HG03342 (cell line): ENCODE data around the gene PCA3.
"Not testable (repeated sequence)": the region's sequence is repeated elsewhere in the genome, so short reads cannot be mapped to it uniquely, and the experiment has no call there.

Experiments used
- ATAC-seq: cut with Tn5 transposase; IDR thresholded peaks from one replicate; pipeline ENCODE4 v1.9.1; 2021; ENCODE audit warnings: mild to moderate bottlenecking, moderate library complexity; ENCODE audit not compliant: unreplicated experiment

Gene PCA3

GRCh38 chr9:76764138-76764537, at the start of gene PCA3:
Gene PCA3 (plus strand): TSS chr9:76764438.
- ATAC-seq, result no peak

- ATAC-seq, result no peak
These were observed 48.1 kb upstream of the PCA3 start for GRCh38 chr9:76716085-76716672.

- no peak for ATAC-seq
These were observed 47.1 kb upstream of the PCA3 start for GRCh38 chr9:76717176-76717575.

- no peak for ATAC-seq
These were observed 46.6 kb upstream of the PCA3 start for GRCh38 chr9:76717613-76718012.

GRCh38 chr9:76718166-76718565, 46.1 kb upstream of the PCA3 start:
- no peak for ATAC-seq

GRCh38 chr9:76720245-76720644, 44.0 kb upstream of the PCA3 start:
- ATAC-seq, result no peak

- ATAC-seq, result no peak
These were observed 39.2 kb upstream of the PCA3 start for GRCh38 chr9:76725011-76725546.

GRCh38 chr9:76725885-76726284, 38.4 kb upstream of the PCA3 start:
- no peak for ATAC-seq

GRCh38 chr9:76729116-76729515, 35.1 kb upstream of the PCA3 start:
- ATAC-seq, result no peak

GRCh38 chr9:76729980-76730737, 34.1 kb upstream of the PCA3 start:
- no peak for ATAC-seq

GRCh38 chr9:76730801-76731200, 33.4 kb upstream of the PCA3 start:
- ATAC-seq, result no peak

GRCh38 chr9:76732341-76732958, 31.8 kb upstream of the PCA3 start:
- no peak for ATAC-seq

GRCh38 chr9:76733096-76733495, 31.1 kb upstream of the PCA3 start:
- no peak for ATAC-seq

- no peak for ATAC-seq
These were observed 29.5 kb upstream of the PCA3 start for GRCh38 chr9:76734716-76735115.

- ATAC-seq, result no peak
These were observed 26.9 kb upstream of the PCA3 start for GRCh38 chr9:76737154-76737902.

- ATAC-seq, result no peak
These were observed 25.8 kb upstream of the PCA3 start for GRCh38 chr9:76738402-76738801.

- ATAC-seq, result no peak
These were observed 22.7 kb upstream of the PCA3 start for GRCh38 chr9:76741524-76741923.

- ATAC-seq, result not testable (repeated sequence)
These were observed 21.3 kb upstream of the PCA3 start for GRCh38 chr9:76742890-76743289.

GRCh38 chr9:76743931-76744330, 20.3 kb upstream of the PCA3 start:
- no peak for ATAC-seq

- ATAC-seq, result no peak
These were observed 19.9 kb upstream of the PCA3 start for GRCh38 chr9:76744336-76744735.

GRCh38 chr9:76751001-76751400, 13.2 kb upstream of the PCA3 start:
- ATAC-seq, result no peak
